ENCODE measurements around the gene PARP3. TPM values are rescaled to one million over a fixed set of nuclear protein-coding genes. Genes with fewer than 3 reads are reported as not detected.

PARP3 gene
- total RNA-seq: 23.8 and 38.6 TPM in 2 replicates

GRCh38 chr3:51941798-51942602 lies at the start of gene PARP3, which contains the start of gene RRP9:
PARP3 (plus strand) TSS chr3:51942363; CDS start chr3:51943356, 993 bp downstream.
RRP9 (minus strand) TSS chr3:51941904; CDS start chr3:51941867, 37 bp downstream.

GRCh38 chr3:51955175-51955892 lies 13.2 kb downstream of the PARP3 start, which contains the start of gene GPR62:
GPR62 (plus strand) TSS chr3:51955381; CDS start chr3:51955653, 272 bp downstream.

DNA sequence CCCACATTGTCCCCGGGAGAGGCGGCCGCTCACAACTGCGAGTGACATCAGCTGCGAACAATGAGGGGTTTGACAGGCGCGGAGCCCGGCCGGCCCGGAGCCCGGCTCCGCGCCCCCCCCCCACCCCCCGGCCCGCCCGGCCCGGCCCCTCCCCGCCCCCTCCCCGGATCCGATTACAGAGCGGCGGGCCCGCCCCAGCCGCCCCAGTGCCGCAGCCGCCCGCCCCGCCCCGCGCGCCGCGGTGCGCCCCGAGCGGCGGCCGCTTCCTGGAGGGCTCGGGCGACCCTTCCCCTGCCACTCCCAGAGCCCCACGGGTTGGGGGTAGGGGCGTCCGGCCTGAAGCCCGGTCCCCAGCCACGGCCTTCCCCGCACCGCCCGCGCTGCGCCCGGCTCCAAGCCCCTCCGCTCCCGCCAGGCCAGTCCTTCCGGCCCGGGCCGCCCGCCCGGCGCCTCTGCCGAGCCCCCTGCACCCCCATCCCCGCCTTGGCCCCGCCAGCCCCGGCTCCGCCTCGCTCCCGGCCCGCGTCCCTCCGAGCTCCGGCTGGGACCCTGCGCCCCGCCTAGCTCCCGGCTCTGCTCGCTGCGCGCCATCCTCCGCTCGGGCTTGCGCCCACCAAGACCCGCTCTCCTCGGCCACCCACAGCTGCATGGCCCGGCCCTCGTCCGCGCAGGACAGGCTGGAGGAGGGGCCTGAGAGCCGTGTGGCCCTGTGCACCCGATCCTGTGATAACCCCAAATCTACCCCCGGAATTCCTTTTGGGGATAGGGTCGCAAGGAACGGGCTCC lies 25.4 kb downstream of the PARP3 start, which contains the start of gene PCBP4:
TSS of gene PCBP4 (minus strand) at position 71 of the 786 bp plus-strand sequence. CDS start 6,214 bp downstream, outside the sequence.

GRCh38 chr3:51974963-51975851 lies 33.0 kb downstream of the PARP3 start, which contains the start of gene ABHD14A:
ABHD14A (plus strand) TSS chr3:51975064; CDS start chr3:51975136, 72 bp downstream.

GRCh38 chr3:51982838-51983577 lies 40.8 kb downstream of the PARP3 start, which contains the start of gene ACY1:
ACY1 (plus strand) TSS chr3:51983535; CDS start chr3:51984065, 530 bp downstream.

DNA sequence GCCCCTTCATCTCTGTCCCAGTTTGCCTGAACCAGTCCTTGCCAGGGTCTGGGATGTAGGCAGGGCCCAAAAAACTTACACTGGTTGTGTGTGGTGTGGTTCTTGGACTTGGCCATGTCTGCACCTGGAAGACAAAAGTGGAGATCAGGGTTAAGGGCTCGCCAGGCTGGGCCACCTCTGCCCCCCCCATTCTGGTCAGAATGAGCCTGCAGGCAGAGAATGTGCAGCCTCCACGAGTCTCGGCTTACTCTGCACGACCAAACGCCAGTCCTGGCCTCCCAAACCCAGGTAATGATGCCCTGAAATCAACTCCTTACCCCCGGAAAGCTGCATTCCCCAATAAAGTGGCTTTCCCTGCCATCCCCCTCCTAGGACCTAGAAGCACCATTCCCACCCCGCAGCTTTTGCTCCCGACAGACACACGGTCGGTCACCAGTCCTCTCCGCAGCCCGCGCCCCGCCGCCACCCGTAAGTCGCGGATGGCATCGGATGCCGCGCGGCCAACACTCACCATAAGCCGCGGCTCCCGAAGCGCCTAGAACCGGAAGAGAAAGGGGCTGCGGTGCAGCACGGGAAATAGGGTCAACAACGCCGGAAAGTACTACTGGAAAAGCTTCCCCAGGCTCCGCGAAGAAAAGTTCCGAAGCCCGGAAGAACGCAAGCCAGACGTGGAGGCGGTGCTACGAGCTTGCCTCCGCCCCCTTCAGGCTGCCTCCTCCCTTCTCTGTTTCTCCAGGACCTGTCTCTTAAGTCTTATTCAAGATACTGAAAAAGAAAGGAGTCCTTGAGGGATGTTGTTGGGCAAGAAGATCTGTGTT lies 53.4 kb downstream of the PARP3 start, which contains the start of gene RPL29:
TSS of gene RPL29 (minus strand) at position 550 of the 818 bp plus-strand sequence. CDS start at position 116, 434 bp downstream.

Other genes starting within 250 kb of the PARP3 start
- gene GRM2, start 235.3 kb upstream of the PARP3 start, total RNA-seq: 0.07 and 0.20 TPM in 2 replicates
- gene IQCF6, start 163.1 kb upstream of the PARP3 start, total RNA-seq: not detected in 2 replicates
- gene IQCF2, start 80.7 kb upstream of the PARP3 start, total RNA-seq: not detected in 2 replicates
- gene IQCF5, start 66.8 kb upstream of the PARP3 start, total RNA-seq: not detected in 2 replicates
- not detected in 2 replicates for gene IQCF1, start 39.0 kb upstream of the PARP3 start, total RNA-seq
- gene RRP9, start 459 bp upstream of the PARP3 start, total RNA-seq: 16.6 and 27.6 TPM in 2 replicates
- gene GPR62, start 13.0 kb downstream of the PARP3 start, total RNA-seq: 0.07 TPM in 1 of 2 replicates, not detected in the other
- gene PCBP4, start 25.1 kb downstream of the PARP3 start, total RNA-seq: 35.6 and 62.8 TPM in 2 replicates
- 29.6 and 35.1 TPM in 2 replicates for gene ABHD14B, start 31.7 kb downstream of the PARP3 start, total RNA-seq
- 14.7 and 18.2 TPM in 2 replicates for gene ABHD14A, start 32.7 kb downstream of the PARP3 start, total RNA-seq
- gene ACY1, start 41.2 kb downstream of the PARP3 start, total RNA-seq: 33.5 and 39.6 TPM in 2 replicates
- 590 and 640 TPM in 2 replicates for gene RPL29, start 53.5 kb downstream of the PARP3 start, total RNA-seq
- gene DUSP7, start 114.2 kb downstream of the PARP3 start, total RNA-seq: 11.1 and 17.5 TPM in 2 replicates
- gene POC1A, start 212.1 kb downstream of the PARP3 start, total RNA-seq: 5.4 and 7.4 TPM in 2 replicates